HG03520 (cell line): Measurements from ENCODE around the gene DTX2.
A peak's percentile ranks its signal among the peaks of the same experiment; 100 is the strongest.
"Not testable (repeated sequence)": the region's sequence is repeated elsewhere in the genome, so short reads cannot be mapped to it uniquely, and the experiment has no call there.

Source experiments
- ATAC-seq: cut with Tn5 transposase; IDR thresholded peaks from one replicate; pipeline ENCODE4 v1.9.1; 2021; ENCODE audit warnings: mild to moderate bottlenecking, moderate library complexity; ENCODE audit not compliant: unreplicated experiment

DTX2 gene

DNA sequence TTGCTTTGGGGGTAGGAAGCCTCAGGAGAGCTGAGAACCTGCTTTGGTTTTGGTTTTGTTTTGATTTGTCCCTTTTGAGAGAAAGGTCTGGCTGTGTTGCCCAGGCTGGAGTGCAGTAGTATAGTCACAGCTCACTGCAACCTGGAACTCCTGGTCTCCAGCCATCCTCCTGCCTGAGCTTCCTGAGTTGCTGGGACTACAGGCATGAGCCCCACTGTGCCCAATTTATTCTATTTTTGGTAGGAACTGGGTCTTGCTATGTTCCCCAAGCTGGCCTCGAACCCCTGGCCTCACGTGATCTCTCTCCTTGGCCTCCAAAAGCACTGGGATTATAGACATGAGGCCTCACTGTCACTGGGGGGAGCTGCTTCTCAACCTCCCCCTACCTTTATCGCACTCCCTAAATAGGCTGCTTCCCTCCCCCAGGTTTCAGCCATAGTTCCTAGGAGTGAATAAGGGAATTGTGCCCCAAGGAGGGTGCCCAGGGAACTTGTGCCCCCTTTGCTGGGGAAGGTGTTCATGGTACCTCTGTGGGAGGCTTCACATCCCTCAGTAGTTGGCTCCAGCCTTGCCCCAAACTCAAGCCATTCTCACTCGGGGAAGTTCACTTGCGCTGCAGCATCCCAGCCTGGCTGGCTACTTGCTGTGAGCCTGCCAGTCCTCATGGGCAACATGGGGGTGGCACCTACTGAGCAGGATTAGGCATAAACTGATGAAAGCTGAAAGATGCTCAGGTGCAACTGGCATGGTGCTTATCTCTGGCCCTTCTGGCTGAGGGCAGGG is 18.7 kb upstream of the DTX2 start:
- not testable (repeated sequence) for ATAC-seq

GRCh38 chr7:76443846-76444245 is 17.7 kb upstream of the DTX2 start:
- ATAC-seq: not testable (repeated sequence)

DNA sequence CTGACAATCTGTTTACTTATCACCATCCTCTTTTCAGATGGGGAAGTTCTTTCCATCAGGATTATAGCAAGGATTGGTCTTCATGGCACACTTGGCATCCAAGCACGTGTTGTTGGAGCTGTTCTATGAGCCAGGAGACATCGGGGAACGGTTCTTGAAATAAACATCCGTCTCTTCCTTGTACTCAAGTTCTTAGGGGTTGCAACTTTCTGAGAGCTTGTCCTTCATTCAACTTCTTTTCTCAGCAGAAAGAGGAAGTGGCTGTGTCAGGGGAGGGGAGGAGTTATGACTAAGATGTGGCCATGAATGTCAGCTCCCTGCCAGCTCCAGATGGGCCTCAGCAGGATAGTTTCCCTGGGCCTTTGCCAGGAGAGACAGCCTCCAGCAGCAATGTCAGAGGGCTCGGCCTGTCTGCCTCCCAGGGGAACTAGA is 15.9 kb upstream of the DTX2 start:
- ATAC-seq: peak; percentile 88

GRCh38 chr7:76457017-76457416 is 4.5 kb upstream of the DTX2 start:
- ATAC-seq: not testable (repeated sequence)

- ATAC-seq: not testable (repeated sequence)
These were observed 3.0 kb upstream of the DTX2 start for GRCh38 chr7:76458504-76458903.

- not testable (repeated sequence) for ATAC-seq
These were observed 742 bp upstream of the DTX2 start for GRCh38 chr7:76460767-76461166.

DNA sequence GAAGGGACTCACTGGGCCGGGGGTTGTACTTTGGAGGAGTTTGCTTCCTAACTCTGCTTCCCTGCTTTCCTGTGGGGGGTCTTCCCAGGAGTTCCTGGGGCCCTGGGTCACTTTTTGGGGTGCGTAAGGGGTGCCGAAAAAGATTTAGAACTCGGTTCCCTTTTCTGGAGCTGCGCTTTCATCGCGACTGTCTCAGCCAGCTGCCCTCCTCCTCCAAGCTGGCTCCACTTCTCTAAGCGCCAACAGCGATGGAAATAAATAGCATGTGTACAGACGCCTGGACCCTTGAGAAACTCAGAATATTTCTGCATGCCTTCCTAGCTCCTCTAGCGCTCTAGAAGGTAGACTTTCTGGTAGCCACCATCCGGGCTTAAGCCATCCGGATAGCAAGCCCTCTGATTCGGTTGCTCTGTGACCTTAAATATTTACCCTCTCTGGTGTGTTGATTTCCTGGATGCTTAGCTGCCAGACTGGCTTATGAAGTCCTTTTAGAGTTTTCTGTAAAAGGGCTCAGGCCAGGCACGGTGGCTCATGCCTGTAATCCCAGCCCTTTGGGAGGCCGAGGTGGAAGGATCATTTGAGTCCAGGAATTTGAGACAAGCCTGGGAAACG is 868 bp downstream of the DTX2 start:
- ATAC-seq: not testable (repeated sequence)

DNA sequence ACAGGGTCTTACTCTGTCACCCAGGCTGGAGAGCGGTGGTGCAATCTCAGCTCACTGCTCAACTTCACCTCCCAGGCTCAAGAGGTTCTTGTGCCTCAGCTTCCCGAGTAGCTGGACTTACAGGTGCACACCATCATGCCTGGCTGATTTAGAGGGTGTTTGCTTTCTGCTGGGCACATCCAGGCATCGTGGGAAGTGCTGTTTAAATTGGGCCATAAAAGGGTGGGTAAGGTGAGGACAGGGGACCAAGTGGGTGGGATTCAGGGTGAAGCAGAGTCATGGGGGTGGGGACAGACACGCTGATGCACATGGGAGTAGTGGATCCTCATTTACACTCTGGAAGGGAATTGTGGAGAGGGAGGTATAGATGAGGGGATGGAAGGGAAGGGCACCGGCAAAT is 3.5 kb downstream of the DTX2 start:
- not testable (repeated sequence) for ATAC-seq

DNA sequence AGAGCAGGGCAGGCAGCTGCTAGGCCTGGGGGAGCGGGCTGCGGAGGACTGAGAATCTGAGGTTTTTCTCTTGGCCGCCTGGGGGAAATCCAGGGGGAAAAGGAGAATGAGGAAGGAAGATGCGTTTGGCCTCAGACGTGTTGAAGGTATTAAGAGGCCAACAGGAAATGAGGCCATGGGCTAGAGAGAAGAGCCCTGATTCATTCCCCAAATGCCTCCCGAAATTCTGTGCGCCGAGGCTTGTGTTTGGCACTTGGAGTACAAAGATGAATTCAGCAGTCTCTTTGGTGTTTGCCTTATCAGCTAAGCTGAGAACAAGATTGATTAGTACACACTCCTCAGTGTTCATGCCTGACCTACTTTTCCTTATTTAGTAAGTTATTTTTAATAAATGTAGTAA is 4.4 kb downstream of the DTX2 start:
- not testable (repeated sequence) for ATAC-seq

DNA sequence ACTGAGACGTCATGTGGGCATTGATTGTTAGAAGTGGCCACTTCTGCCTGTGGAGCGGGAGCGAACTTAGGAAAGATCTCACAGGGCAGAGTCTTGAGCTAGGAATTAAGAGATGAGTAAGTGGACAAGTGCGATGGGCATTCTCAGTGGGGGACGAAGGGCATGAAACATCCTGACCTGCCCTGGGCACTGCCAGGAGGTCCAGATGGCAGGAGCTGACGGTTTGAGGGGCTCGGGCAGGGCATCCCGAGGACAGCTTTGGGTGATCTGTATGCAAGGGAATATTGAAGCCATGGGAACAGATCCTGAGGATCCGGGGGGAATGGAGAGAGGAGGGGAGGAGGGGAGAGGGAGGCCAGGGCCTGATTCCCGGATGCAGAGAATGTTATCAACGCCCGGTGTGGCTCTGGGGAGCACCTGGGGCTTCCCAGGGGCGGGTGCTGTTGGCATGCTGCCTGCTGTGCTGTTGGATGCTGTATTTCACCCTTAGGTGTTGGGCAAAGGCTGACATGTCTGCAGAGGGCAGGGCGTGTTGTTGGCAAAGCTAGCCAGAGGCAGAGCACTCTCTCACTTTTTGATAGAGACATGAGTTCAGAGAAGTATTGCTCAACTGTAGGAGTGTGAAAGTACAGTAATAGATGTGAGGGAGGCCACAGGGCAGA is 6.4 kb downstream of the DTX2 start:
- not testable (repeated sequence) for ATAC-seq

DNA sequence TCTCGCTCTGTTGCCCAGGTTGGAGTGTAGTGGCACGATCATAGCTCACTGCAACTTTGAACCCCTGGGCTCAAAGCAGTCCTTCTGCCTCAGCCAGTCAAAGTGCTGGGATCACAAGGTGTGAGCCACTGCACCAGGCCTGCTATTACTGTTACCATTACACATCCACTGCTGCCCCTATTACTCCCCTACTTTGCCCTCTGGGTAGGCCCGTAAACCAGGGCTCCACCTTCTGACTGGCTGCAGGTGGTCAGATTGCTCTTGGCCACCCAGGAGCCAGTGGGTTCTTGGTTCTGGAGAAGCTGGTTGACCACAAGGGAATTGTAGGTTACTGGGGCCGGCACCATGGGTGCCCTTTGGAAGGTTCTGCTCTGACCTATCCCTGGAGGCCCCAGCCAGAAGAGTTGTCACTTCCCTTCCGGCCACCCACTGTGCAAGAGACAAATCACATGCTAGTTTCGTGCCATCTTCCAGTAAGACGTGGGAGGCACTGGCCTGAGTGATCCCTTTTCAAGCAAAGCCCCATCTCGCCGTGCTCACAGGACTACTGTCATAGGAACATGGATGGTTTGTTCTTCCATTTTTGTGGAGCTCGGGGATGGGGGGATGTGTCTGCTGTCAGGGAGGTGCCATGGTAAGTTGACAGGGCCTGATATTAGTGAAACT is 10.2 kb downstream of the DTX2 start:
- ATAC-seq: not testable (repeated sequence)

DNA sequence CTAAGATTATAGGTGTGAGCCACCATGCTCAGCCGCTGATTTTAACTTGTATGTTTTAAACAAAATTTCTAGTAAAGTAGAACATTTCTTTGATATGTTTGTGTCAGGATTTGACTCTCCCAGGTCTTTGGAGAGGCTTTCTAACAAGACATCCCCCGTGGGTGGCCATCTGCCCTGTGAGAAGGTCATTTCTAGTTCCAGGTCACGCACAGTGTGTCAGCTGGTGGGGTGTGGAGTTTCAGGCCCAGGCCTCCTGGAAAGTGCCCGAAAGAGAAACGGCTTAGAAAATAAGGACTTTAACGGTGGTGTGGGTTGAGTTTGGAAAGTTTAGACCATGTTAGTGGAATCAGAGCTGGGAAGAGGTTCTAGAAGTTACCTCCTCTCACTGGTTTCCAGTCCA is 11.6 kb downstream of the DTX2 start:
- ATAC-seq: not testable (repeated sequence)

DNA sequence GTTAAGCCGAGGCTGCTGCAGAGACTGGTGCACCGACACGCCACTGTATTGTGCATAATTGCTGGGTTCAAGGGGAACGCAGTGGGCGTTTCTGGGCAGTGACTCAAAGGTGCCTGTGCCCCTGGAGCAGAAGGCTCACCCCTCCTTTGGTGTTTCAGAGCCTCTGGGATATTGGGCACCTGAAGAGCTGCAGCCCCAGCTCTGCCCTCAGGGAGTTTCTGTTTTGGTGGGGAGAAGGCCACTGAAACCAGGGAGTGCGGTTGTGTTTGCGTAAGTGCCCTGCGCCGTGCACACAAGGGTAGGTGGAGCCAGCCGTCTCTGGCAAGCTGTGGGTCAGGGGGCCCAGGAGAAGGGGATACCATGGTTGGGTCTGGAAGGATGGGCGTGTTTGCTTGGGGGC is 14.8 kb downstream of the DTX2 start:
- ATAC-seq: not testable (repeated sequence)

DNA sequence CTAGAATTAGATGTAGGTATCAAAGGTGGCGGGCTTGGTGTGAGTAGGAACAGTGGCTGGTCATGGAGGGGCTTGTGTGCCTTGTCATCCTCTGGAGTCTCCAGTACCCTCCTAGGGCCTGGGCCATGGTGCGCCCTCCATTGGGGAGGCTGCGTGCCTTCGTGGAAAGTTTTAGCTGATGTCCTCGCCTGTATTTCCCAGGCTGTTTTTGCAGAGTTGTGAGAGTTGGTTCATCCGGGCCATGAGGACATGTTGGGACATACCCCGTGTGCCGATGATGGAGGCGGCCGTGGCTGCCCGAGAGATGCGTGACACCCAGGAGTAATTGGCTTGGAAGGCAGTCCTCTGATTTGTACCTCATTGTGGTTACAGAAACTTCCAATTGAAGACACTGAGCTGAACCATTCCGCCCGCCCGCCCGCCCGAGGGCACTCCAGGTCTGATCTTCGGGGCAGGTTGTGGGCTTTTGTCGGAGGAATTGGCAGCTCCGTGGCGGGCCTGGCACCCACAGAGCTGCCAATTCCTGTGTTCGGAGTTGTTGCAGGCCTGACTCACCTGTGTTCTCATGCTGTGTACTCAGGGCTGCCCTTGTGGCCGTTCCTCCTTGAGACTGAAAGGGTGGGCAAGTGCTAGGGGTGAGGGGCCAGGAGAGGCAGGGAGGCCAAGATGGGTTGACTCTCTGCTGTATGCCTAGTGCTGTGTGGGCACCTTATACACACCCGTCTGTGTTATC is 15.4 kb downstream of the DTX2 start:
- ATAC-seq: not testable (repeated sequence)

DNA sequence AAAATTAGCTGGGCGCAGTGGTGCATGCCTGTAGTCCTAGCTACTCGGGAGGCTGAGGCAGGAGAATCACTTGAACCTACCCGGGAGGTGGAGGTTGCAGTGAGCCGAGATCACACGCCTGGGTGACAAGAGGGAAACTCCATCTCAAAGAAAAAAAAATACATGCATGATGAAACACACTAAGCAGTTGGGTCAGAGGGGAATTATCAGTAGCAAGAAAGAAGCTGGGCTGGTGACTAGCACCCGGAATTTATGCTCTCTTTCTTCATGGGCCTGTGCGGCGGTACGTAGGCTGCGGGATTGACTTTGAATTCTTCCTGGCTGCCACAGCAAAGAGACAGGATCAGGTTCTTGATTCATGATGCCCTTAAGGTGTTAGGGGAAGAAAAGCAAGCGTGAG is 18.1 kb downstream of the DTX2 start:
- ATAC-seq: not testable (repeated sequence)

DNA sequence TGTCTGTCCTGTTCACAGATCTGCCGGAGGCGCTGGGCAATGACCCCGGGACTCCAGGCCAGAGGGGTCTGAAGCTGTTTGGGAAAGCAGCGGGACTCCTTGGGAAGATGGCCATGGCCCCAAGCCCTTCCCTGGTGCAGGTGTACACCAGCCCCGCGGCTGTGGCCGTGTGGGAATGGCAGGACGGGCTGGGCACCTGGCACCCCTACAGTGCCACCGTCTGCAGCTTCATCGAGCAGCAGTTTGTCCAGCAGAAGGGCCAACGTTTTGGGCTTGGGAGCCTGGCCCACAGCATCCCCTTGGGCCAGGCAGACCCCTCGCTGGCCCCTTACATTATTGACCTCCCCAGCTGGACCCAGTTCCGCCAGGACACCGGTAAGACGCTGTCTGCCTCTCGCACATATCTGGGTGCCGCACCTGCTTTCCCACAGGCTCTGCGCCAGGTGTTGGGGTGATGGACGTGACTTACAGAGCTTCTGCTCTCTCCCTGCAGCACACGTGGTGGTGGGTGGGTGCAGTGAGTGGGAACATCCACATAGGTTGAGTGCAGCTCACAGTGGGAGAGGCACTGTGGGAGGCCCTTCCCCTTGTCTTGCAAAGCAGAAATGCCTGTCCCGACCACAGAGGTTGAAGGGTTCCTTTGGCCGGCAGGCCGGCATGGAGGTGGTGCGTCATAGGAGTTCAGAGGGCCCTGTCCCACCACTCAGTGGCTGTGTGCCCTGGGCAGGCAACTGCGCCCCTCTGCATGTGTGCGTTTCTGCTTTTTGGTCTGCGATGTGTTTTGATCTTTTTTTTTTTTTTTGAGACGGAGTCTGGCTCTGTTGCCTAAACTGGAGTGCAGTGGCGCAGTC is 19.1 kb downstream of the DTX2 start:
- ATAC-seq: not testable (repeated sequence)

GRCh38 chr7:76482660-76483059 is 21.2 kb downstream of the DTX2 start:
- ATAC-seq: not testable (repeated sequence)

DNA sequence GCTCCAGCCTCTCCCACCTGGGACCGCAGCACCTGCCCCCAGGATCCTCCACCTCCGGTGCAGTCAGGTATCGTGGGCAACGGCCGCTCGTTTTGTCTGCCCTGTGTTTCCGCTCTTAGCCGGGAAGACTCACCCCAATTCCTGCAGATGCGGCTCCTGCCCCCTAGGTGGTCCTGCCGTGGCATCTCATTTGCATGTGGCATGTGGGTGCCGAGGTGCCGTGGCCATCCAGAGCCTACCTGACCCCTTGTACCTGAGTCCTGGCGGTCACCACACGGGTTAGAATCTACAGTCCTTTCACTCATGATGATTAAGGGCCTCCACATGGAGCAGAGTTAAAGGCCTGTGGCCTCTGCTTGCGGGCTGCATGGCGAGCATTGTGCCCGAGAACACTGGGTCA is 21.6 kb downstream of the DTX2 start:
- ATAC-seq: not testable (repeated sequence)

DNA sequence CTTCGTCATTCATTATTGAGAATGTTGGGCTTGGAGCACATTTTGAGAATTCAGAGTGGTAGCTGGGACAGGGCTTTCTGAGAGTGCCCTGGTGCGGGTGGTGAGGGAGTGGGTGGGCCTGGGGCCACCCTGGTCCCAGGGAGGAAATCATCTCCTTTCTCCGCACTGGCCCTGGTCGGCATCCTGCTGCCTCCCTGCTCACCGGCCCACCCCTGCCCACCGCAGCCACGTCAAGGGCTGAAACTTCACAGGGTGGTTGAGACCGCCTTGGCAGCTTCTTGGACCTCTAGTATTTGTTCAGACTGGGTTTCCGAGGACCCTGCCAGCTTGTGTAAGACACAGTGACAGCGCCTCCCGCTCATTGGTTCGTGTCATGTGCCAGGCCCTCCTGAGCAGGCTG is 22.9 kb downstream of the DTX2 start:
- ATAC-seq: not testable (repeated sequence)
